ENCODE results near the gene KNSTRN.

The KNSTRN gene

GRCh38 chr15:40360015-40360414 lies 22.5 kb upstream of the KNSTRN start:
- Histone ChIP-seq H3K4me3 (ENCODE audit: low read depth in 1 of 2, low read length in 1 of 2) (no peak overlapping the region), H3K4me1 (ENCODE audit: control insufficient read depth in 1 of 2, insufficient read depth in 1 of 2, low read depth in 1 of 2, low read length in 1 of 2) (peaks cover 13 to 18% of the 10 kb centered on the region in 2 experiments), H3K27ac (no peak overlapping the region), H3K9me3 (no peaks in the 10 kb centered on the region), H3K27me3 (peaks cover 11% of the 10 kb centered on the region), H3K36me3 (peaks cover 17% of the 10 kb centered on the region)
- no peak for TF ChIP-seq CTCF (IDR thresholded peaks at IDR 0.05)

- no peak for TF ChIP-seq CTCF (IDR thresholded peaks at IDR 0.05)
Observed at GRCh38 chr15:40361640-40362039, 20.9 kb upstream of the KNSTRN start.

GRCh38 chr15:40363611-40364010 lies 18.9 kb upstream of the KNSTRN start:
- peaks cover 17% of the 10 kb centered on the region for H3K36me3 ChIP-seq
- no peaks in the 10 kb centered on the region for H3K9me3 ChIP-seq
- H3K27me3 ChIP-seq: peaks cover 7% of the 10 kb centered on the region
- H3K4me1 ChIP-seq (ENCODE audit: control insufficient read depth in 1 of 2, insufficient read depth in 1 of 2, low read depth in 1 of 2, low read length in 1 of 2): peaks cover 22 to 26% of the 10 kb centered on the region in 2 experiments
- H3K27ac ChIP-seq: no peak overlapping the region
- no peak for TF ChIP-seq CTCF (IDR thresholded peaks at IDR 0.05)
- no peak overlapping the region for H3K4me3 ChIP-seq (ENCODE audit: low read depth in 1 of 2, low read length in 1 of 2)

More at GRCh38 chr15:40361640-40362039, 20.9 kb upstream of the KNSTRN start:
- H3K27ac ChIP-seq: no peak overlapping the region
- H3K9me3 ChIP-seq: no peaks in the 10 kb centered on the region
- peaks cover 17% of the 10 kb centered on the region for H3K36me3 ChIP-seq
- peaks cover 11% of the 10 kb centered on the region for H3K27me3 ChIP-seq
- peaks cover 14 to 20% of the 10 kb centered on the region in 2 experiments for H3K4me1 ChIP-seq (ENCODE audit: control insufficient read depth in 1 of 2, insufficient read depth in 1 of 2, low read depth in 1 of 2, low read length in 1 of 2)
- H3K4me3 ChIP-seq (ENCODE audit: low read depth in 1 of 2, low read length in 1 of 2): no peak overlapping the region

- H3K27me3 ChIP-seq: peaks cover under 1% of the 10 kb centered on the region
- H3K9me3 ChIP-seq: no peaks in the 10 kb centered on the region
Observed at GRCh38 chr15:40364251-40364650, 18.3 kb upstream of the KNSTRN start.

GRCh38 chr15:40365016-40365415 lies 17.5 kb upstream of the KNSTRN start:
- TF ChIP-seq CTCF (IDR thresholded peaks at IDR 0.05): no peak
- no peaks in the 10 kb centered on the region for H3K9me3 ChIP-seq
- H3K36me3 ChIP-seq: peaks cover 17% of the 10 kb centered on the region
- H3K27ac ChIP-seq: no peak overlapping the region
- H3K27me3 ChIP-seq: no peaks in the 10 kb centered on the region
- H3K4me3 ChIP-seq (ENCODE audit: low read depth in 1 of 2, low read length in 1 of 2): no peak overlapping the region
- H3K4me1 ChIP-seq (ENCODE audit: control insufficient read depth in 1 of 2, insufficient read depth in 1 of 2, low read depth in 1 of 2, low read length in 1 of 2): peaks cover 19 to 21% of the 10 kb centered on the region in 2 experiments

More at GRCh38 chr15:40364251-40364650, 18.3 kb upstream of the KNSTRN start:
- no peak for TF ChIP-seq CTCF (IDR thresholded peaks at IDR 0.05)
- Histone ChIP-seq H3K4me1 (ENCODE audit: control insufficient read depth in 1 of 2, insufficient read depth in 1 of 2, low read depth in 1 of 2, low read length in 1 of 2) (peaks cover 19 to 21% of the 10 kb centered on the region in 2 experiments), H3K4me3 (ENCODE audit: low read depth in 1 of 2, low read length in 1 of 2) (no peak overlapping the region), H3K27ac (no peak overlapping the region), H3K36me3 (peaks cover 17% of the 10 kb centered on the region)

All from neutrophil (primary cell).